NB4 (cell line): ENCODE results near the gene SUSD2.

Experiments
- DNase-seq: peaks from one replicate; pipeline ENCODE4 v3.0.0; 2010; ENCODE audit warnings: low read depth
- H3K4me3 ChIP-seq: one replicate; pipeline ENCODE4 v1.5.1; 2011; ENCODE audit warnings: mild to moderate bottlenecking, low read depth, low read length, moderate library complexity
- CTCF ChIP-seq: IDR thresholded peaks from one replicate; pipeline ENCODE4 v1.5.1; 2012; ENCODE audit warnings: low read depth, low read length
- MAX ChIP-seq: IDR thresholded peaks from 2 replicates; pipeline ENCODE4 v1.6.1; 2011; ENCODE audit warnings: low read depth, low read length
- MYC ChIP-seq: IDR thresholded peaks from 2 replicates; pipeline ENCODE4 v1.6.1; 2011; ENCODE audit warnings: low read depth, low read length
- POLR2A ChIP-seq: IDR thresholded peaks from 2 replicates; pipeline ENCODE4 v1.6.1; 2011; ENCODE audit warnings: mild to moderate bottlenecking; ENCODE audit not compliant: insufficient read length; ENCODE audit errors: extremely low read depth

SUSD2 gene

GRCh38 chr22:24161485-24161884, 19.8 kb upstream of the SUSD2 start:
- no peak for TF ChIP-seq MYC
- no peak for TF ChIP-seq MAX
- no peak for TF ChIP-seq CTCF
- no peak for TF ChIP-seq POLR2A
- DNase-seq: no peak
- H3K4me3 ChIP-seq: no peak overlapping the region

- H3K4me3 ChIP-seq: no peak overlapping the region
- TF ChIP-seq POLR2A (no peak), CTCF (no peak), MAX (no peak), MYC (no peak)
- no peak for DNase-seq
These were observed 19.4 kb upstream of the SUSD2 start for GRCh38 chr22:24161909-24162308.

- no peak overlapping the region for H3K4me3 ChIP-seq
- no peak for DNase-seq
- TF ChIP-seq MAX (no peak), MYC (no peak), CTCF (no peak), POLR2A (no peak)
These were observed 18.9 kb upstream of the SUSD2 start for GRCh38 chr22:24162436-24162835.

- TF ChIP-seq MAX: no peak
- TF ChIP-seq MYC: no peak
- no peak for TF ChIP-seq POLR2A
- no peak for TF ChIP-seq CTCF
- no peak overlapping the region for H3K4me3 ChIP-seq
- no peak for DNase-seq
These were observed 17.0 kb upstream of the SUSD2 start for GRCh38 chr22:24164243-24164642.

GRCh38 chr22:24164940-24165339, 16.3 kb upstream of the SUSD2 start:
- TF ChIP-seq MAX: no peak
- DNase-seq: no peak
- no peak overlapping the region for H3K4me3 ChIP-seq

- no peak for TF ChIP-seq POLR2A
- no peak for TF ChIP-seq MYC
- TF ChIP-seq MAX: no peak
- TF ChIP-seq CTCF: no peak
- H3K4me3 ChIP-seq: no peak overlapping the region
- no peak for DNase-seq
These were observed 15.6 kb upstream of the SUSD2 start for GRCh38 chr22:24165673-24166072.
